ENCODE data around the gene ARID1B. TPM values are rescaled to one million over a fixed set of nuclear protein-coding genes. Genes with fewer than 3 reads are reported as not detected.

Gene ARID1B
- total RNA-seq, 1 experiment from 2014 or later, result 91.7 TPM

DNA sequence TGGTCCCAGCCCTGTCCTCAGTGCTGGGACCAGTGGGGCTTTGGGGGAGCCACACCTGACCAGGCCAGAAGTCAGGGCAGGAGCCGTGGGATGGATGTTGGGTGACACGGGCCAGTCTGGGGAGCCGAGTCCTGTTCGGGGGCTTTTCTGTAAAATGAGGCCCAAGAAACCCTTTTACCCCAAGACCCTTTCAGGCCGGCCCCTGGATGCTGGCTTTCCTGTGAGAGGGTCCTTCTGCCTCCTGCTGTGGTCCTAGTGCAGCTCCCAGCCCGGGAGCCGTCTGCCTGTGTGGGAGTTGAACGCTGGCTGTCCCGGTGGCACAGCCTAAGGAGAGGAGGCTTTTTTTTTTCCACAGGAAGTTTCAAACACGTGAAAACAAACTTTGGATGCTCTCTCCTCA lies 422.9 kb downstream of the ARID1B start:
- Histone ChIP-seq H3K4me3 (ENCODE audit: low read depth in 2 of 2, low read length in 2 of 2) (no peak overlapping the region), H3K27me3 (ENCODE audit: control insufficient read depth, insufficient read depth, low read length) (no peaks in the 10 kb centered on the region), H3K9me3 (ENCODE audit: control insufficient read depth, insufficient read depth, low read depth, low read length) (no peaks in the 10 kb centered on the region), H3K27ac (ENCODE audit: low read length) (no peak overlapping the region), H3K4me1 (ENCODE audit: control insufficient read depth, insufficient read depth, low read length) (no peaks in the 10 kb centered on the region), H3K36me3 (ENCODE audit: control insufficient read depth, insufficient read depth, low read length) (peaks cover 25% of the 10 kb centered on the region)
- in situ Hi-C loops (cut with HindIII; ENCODE audit: low pct_unique_long_range_greater_than_20kb, low sequenced_read_pairs) (no loop called here), intact Hi-C loops (cut with micrococcal nuclease; ENCODE audit: unreplicated experiment) (no loop called here)
- ChIA-PET POLR2A (interaction anchor here (0.6 kb wide), 1 partner anchor 817 kb away, joined by 5 read pairs; no protein-coding TSS in a partner anchor), CTCF (no interaction called here)
- TF ChIP-seq TCF7L2 (IDR thresholded peaks at IDR 0.05; ENCODE audit: low read depth, low read length) (no peak), POLR2AphosphoS5 (IDR thresholded peaks at IDR 0.05; ENCODE audit: low read depth, low read length) (no peak), SIN3A (IDR thresholded peaks at IDR 0.05; ENCODE audit: borderline replicate concordance, insufficient read depth, low read depth, low read length) (no peak)
- TF ChIP-seq, protein P1, sequence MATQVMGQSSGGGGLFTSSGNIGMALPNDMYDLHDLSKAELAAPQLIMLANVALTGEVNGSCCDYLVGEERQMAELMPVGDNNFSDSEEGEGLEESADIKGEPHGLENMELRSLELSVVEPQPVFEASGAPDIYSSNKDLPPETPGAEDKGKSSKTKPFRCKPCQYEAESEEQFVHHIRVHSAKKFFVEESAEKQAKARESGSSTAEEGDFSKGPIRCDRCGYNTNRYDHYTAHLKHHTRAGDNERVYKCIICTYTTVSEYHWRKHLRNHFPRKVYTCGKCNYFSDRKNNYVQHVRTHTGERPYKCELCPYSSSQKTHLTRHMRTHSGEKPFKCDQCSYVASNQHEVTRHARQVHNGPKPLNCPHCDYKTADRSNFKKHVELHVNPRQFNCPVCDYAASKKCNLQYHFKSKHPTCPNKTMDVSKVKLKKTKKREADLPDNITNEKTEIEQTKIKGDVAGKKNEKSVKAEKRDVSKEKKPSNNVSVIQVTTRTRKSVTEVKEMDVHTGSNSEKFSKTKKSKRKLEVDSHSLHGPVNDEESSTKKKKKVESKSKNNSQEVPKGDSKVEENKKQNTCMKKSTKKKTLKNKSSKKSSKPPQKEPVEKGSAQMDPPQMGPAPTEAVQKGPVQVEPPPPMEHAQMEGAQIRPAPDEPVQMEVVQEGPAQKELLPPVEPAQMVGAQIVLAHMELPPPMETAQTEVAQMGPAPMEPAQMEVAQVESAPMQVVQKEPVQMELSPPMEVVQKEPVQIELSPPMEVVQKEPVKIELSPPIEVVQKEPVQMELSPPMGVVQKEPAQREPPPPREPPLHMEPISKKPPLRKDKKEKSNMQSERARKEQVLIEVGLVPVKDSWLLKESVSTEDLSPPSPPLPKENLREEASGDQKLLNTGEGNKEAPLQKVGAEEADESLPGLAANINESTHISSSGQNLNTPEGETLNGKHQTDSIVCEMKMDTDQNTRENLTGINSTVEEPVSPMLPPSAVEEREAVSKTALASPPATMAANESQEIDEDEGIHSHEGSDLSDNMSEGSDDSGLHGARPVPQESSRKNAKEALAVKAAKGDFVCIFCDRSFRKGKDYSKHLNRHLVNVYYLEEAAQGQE (IDR thresholded peaks at IDR 0.05; ENCODE audit: insufficient read depth in 1 of 2, low read depth in 2 of 2, low read length in 1 of 2), result no peak
- ATAC-seq (no peak), DNase-seq (ENCODE audit: low read depth, low spot score) (no peak)
- no TSS peak for BruUV-seq (replicated peaks)

DNA sequence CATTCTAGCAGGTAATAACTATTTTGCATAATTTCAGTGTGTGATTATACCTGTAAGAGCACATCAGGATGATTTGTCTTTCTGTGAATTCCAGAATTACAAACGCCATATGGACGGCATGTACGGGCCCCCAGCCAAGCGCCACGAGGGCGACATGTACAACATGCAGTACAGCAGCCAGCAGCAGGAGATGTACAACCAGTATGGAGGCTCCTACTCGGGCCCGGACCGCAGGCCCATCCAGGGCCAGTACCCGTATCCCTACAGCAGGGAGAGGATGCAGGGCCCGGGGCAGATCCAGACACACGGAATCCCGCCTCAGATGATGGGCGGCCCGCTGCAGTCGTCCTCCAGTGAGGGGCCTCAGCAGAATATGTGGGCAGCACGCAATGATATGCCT lies 423.4 kb downstream of the ARID1B start:
- peaks cover 25% of the 10 kb centered on the region for H3K36me3 ChIP-seq (ENCODE audit: control insufficient read depth, insufficient read depth, low read length)
- intact Hi-C loops (cut with micrococcal nuclease; ENCODE audit: unreplicated experiment), result no loop called here

More for the DNA sequence above, 423.4 kb downstream of the ARID1B start:
- Histone ChIP-seq H3K27ac (ENCODE audit: low read length) (no peak overlapping the region), H3K4me1 (ENCODE audit: control insufficient read depth, insufficient read depth, low read length) (no peaks in the 10 kb centered on the region), H3K9me3 (ENCODE audit: control insufficient read depth, insufficient read depth, low read depth, low read length) (no peaks in the 10 kb centered on the region), H3K27me3 (ENCODE audit: control insufficient read depth, insufficient read depth, low read length) (no peaks in the 10 kb centered on the region), H3K4me3 (ENCODE audit: low read depth in 2 of 2, low read length in 2 of 2) (no peak overlapping the region)
- POLR2A ChIA-PET, result interaction anchor here (0.6 kb wide), 1 partner anchor 816 kb away, joined by 5 read pairs; no protein-coding TSS in a partner anchor
- BruUV-seq (replicated peaks), result no TSS peak
- TF ChIP-seq SIN3A (IDR thresholded peaks at IDR 0.05; ENCODE audit: borderline replicate concordance, insufficient read depth, low read depth, low read length), result no peak
- TF ChIP-seq, protein P2, sequence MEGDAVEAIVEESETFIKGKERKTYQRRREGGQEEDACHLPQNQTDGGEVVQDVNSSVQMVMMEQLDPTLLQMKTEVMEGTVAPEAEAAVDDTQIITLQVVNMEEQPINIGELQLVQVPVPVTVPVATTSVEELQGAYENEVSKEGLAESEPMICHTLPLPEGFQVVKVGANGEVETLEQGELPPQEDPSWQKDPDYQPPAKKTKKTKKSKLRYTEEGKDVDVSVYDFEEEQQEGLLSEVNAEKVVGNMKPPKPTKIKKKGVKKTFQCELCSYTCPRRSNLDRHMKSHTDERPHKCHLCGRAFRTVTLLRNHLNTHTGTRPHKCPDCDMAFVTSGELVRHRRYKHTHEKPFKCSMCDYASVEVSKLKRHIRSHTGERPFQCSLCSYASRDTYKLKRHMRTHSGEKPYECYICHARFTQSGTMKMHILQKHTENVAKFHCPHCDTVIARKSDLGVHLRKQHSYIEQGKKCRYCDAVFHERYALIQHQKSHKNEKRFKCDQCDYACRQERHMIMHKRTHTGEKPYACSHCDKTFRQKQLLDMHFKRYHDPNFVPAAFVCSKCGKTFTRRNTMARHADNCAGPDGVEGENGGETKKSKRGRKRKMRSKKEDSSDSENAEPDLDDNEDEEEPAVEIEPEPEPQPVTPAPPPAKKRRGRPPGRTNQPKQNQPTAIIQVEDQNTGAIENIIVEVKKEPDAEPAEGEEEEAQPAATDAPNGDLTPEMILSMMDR (IDR thresholded peaks at IDR 0.05), result no peak
- TF ChIP-seq TCF7L2 (IDR thresholded peaks at IDR 0.05; ENCODE audit: low read depth, low read length), result no peak
- TF ChIP-seq, protein P1 (IDR thresholded peaks at IDR 0.05; ENCODE audit: insufficient read depth in 1 of 2, low read depth in 2 of 2, low read length in 1 of 2), result no peak
- TF ChIP-seq POLR2AphosphoS5 (IDR thresholded peaks at IDR 0.05; ENCODE audit: low read depth, low read length), result no peak
- CTCF ChIA-PET, result no interaction called here
- DNase-seq (ENCODE audit: low read depth, low spot score) (no peak), ATAC-seq (no peak)
- in situ Hi-C loops (cut with HindIII; ENCODE audit: low pct_unique_long_range_greater_than_20kb, low sequenced_read_pairs), result no loop called here
